ENCODE measurements around the gene ASCC3. TPM values are rescaled to one million over a fixed set of nuclear protein-coding genes. Genes with fewer than 3 reads are reported as not detected.

The ASCC3 gene
- polyA plus RNA-seq, 2 of the 4 experiments (the other 2 are of a cell fraction), result 17.4 to 35.3 TPM

DNA sequence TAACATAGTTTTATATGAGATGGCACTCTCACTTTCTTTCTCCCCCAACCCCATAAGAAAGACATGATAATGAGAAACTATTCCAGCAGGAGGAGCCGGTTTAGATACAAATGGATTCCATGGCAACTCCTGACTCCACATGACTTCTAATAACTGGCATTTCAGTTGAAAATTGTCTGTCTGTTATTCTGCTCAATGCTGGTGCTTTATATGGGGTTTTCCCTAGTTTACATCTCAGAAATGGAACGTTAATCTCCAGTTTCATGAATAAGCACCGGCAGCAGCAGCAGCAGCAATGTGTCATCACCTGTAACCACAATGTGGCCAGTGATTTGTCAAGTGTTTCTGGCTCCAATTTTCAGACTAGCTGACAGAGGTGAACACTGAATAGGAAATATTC is 408.5 kb downstream of the ASCC3 start:
- Histone ChIP-seq H3K4me3 (no peak overlapping the region), H3K4me2 (peak overlapping the region; percentile 34; the same call in 2 of the 3 replicates), H3K4me1 (peaks cover 11% of the 10 kb centered on the region; the same call in 1 of the 3 replicates), H3K27ac (no peak overlapping the region), H3K9me3 (no peaks in the 10 kb centered on the region)
- POLR2A ChIA-PET, result no interaction called here
- no peak for TF ChIP-seq JUN (IDR thresholded peaks at IDR 0.05)
- TF ChIP-seq FOSB (CRISPR knock-in tag; IDR thresholded peaks at IDR 0.05), result no peak
- TF ChIP-seq, protein P1, sequence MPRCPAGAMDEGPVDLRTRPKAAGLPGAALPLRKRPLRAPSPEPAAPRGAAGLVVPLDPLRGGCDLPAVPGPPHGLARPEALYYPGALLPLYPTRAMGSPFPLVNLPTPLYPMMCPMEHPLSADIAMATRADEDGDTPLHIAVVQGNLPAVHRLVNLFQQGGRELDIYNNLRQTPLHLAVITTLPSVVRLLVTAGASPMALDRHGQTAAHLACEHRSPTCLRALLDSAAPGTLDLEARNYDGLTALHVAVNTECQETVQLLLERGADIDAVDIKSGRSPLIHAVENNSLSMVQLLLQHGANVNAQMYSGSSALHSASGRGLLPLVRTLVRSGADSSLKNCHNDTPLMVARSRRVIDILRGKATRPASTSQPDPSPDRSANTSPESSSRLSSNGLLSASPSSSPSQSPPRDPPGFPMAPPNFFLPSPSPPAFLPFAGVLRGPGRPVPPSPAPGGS (IDR thresholded peaks at IDR 0.05), result no peak
- TF ChIP-seq, protein P2, sequence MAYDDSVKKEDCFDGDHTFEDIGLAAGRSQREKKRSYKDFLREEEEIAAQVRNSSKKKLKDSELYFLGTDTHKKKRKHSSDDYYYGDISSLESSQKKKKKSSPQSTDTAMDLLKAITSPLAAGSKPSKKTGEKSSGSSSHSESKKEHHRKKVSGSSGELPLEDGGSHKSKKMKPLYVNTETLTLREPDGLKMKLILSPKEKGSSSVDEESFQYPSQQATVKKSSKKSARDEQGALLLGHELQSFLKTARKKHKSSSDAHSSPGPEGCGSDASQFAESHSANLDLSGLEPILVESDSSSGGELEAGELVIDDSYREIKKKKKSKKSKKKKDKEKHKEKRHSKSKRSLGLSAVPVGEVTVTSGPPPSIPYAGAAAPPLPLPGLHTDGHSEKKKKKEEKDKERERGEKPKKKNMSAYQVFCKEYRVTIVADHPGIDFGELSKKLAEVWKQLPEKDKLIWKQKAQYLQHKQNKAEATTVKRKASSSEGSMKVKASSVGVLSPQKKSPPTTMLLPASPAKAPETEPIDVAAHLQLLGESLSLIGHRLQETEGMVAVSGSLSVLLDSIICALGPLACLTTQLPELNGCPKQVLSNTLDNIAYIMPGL (CRISPR knock-in tag; IDR thresholded peaks at IDR 0.05; ENCODE audit: borderline replicate concordance), result no peak
- TF ChIP-seq CBX2 (IDR thresholded peaks at IDR 0.05; ENCODE audit: borderline replicate concordance, low read depth), result no peak
- TF ChIP-seq, protein P3, sequence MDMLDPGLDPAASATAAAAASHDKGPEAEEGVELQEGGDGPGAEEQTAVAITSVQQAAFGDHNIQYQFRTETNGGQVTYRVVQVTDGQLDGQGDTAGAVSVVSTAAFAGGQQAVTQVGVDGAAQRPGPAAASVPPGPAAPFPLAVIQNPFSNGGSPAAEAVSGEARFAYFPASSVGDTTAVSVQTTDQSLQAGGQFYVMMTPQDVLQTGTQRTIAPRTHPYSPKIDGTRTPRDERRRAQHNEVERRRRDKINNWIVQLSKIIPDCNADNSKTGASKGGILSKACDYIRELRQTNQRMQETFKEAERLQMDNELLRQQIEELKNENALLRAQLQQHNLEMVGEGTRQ (IDR thresholded peaks at IDR 0.05), result no peak
- TF ChIP-seq, protein P4, sequence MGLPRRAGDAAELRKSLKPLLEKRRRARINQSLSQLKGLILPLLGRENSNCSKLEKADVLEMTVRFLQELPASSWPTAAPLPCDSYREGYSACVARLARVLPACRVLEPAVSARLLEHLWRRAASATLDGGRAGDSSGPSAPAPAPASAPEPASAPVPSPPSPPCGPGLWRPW (IDR thresholded peaks at IDR 0.05), result no peak
- no peak for TF ChIP-seq CHD2 (IDR thresholded peaks at IDR 0.05; ENCODE audit: low read length, partially characterized antibody)
- TF ChIP-seq MAZ (IDR thresholded peaks at IDR 0.05; ENCODE audit: borderline replicate concordance, low read depth, low read length), result no peak
- no peak for TF ChIP-seq NR3C1 (IDR thresholded peaks at IDR 0.05)
- CTCF ChIA-PET, result interaction anchor here (0.7 to 1.3 kb wide), 3 partner anchors 297 to 366 kb away, joined by 3 read pairs; no protein-coding TSS in a partner anchor
- 23% methylated on average over 3 of the region's 3 CpGs for WGBS (ENCODE audit: missing lambda C conversion rate)
- DNase-seq (ENCODE audit: low read depth in 1 of 2, low spot score in 1 of 2) (peak in 1 of 2 experiments; percentile 3), FAIRE-seq (no peak), ATAC-seq (0 out of 6 replicates have a peak, but pooled peaks of 1 of the 2 experiments have one; percentile 56)

DNA sequence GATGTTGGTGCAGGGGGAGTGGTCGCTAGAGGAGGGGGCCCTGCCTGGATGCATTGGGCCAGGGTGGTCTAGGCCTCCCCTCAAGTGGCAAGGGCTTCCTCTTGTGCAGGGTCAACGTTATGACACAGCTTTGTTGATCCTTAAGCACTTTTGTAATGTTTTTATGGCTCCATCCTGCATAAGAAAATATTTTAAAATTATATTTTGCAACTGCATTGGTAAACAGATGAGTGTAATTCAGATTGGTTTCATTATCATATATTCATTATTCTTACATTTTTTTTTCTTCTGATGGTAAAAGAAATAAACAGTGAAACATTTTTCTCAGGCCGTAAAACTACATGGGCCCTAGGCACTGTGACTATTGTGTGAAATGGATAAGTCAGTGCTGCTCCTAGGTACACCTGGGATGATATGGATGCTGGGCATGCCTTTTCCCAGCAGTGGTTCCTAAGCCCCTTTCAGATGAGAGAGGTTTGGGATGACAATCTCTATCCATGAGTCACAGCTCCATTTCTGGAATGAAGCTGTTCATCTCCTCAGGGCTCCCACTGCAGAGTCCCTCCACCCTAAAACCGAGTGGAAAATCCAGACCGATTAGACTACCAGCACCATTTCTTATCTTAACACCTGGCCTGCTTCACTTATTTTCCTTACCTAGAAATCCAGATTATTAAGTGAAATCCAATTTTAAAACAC is 410.6 kb downstream of the ASCC3 start:
- no peak for ATAC-seq
- CTCF ChIA-PET, result interaction anchor here (2.6 kb wide), 1 partner anchor 10 kb away, joined by 10 read pairs; no protein-coding TSS in a partner anchor
- Histone ChIP-seq H3K27ac (no peak overlapping the region), H3K4me3 (no peak overlapping the region), H3K4me1 (0 out of 3 replicates have a peak, but pooled peaks cover 4% of the 10 kb centered on the region), H3K9me3 (no peaks in the 10 kb centered on the region), H3K4me2 (no peak overlapping the region)
- POLR2A ChIA-PET, result no interaction called here
- no peak for FAIRE-seq
- WGBS (ENCODE audit: missing lambda C conversion rate), result 82% methylated on average over 4 of the region's 5 CpGs
- DNase-seq (ENCODE audit: low read depth in 1 of 2, low spot score in 1 of 2), result no peak
- TF ChIP-seq, protein P5, sequence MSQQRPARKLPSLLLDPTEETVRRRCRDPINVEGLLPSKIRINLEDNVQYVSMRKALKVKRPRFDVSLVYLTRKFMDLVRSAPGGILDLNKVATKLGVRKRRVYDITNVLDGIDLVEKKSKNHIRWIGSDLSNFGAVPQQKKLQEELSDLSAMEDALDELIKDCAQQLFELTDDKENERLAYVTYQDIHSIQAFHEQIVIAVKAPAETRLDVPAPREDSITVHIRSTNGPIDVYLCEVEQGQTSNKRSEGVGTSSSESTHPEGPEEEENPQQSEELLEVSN (IDR thresholded peaks at IDR 0.05; ENCODE audit: borderline replicate concordance, low read depth), result no peak
- no peak for TF ChIP-seq RFX5 (IDR thresholded peaks at IDR 0.05)

DNA sequence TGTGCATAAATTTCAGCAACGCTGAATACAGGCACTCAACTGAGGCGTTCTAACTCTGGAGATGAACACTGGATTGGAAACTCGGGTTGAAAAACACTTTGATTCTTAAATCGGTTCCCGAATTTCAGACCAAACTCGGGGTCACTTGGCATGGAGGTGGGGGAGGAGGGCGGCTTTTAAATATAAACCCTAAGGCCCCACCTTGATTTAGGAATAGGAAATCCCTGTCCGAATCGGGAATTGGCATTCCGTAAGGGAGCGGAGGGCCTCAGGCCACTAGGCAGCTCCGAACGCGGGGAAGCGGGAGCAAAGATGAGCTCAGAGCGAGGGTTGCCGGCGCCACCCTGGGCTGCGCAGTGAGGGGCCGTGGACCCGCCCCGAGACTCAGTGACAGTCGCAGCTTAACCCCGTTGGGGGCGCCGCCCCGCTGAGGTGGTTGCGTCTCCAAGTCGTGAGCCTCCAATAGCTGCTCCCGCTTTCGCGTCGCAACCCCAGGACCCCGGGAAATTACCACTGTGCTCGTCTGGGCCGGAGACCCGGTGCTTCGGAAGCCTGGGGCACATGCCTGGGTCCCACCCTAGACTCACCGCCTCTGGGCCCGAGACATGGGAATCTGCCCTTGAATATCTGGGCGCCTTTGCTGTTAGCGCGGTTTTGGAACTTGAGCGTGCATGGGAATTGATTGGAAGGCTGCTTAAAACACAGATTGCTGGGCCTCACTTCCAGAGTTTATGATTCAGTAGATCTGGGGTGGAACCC is 411.8 kb downstream of the ASCC3 start:
- Histone ChIP-seq H3K4me1 (0 out of 3 replicates have a peak, but pooled peaks cover 4% of the 10 kb centered on the region), H3K9me3 (no peaks in the 10 kb centered on the region), H3K4me3 (no peak overlapping the region), H3K27ac (no peak overlapping the region), H3K4me2 (no peak overlapping the region)
- FAIRE-seq (no peak), DNase-seq (ENCODE audit: low read depth in 1 of 2, low spot score in 1 of 2) (no peak), ATAC-seq (no peak)
- WGBS (ENCODE audit: missing lambda C conversion rate), result 90% methylated on average over 28 of the region's 44 CpGs
- CTCF ChIA-PET, result interaction anchor here (1.1 kb wide), 1 partner anchor 10 kb away, joined by 3 read pairs; no protein-coding TSS in a partner anchor
- POLR2A ChIA-PET, result no interaction called here
- TF ChIP-seq MAZ (IDR thresholded peaks at IDR 0.05; ENCODE audit: borderline replicate concordance, low read depth, low read length), result no peak
- TF ChIP-seq, protein P6, sequence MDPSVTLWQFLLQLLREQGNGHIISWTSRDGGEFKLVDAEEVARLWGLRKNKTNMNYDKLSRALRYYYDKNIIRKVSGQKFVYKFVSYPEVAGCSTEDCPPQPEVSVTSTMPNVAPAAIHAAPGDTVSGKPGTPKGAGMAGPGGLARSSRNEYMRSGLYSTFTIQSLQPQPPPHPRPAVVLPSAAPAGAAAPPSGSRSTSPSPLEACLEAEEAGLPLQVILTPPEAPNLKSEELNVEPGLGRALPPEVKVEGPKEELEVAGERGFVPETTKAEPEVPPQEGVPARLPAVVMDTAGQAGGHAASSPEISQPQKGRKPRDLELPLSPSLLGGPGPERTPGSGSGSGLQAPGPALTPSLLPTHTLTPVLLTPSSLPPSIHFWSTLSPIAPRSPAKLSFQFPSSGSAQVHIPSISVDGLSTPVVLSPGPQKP (IDR thresholded peaks at IDR 0.05; ENCODE audit: low read depth, low read length), result no peak
- no peak for TF ChIP-seq HOXA7 (CRISPR knock-in tag; IDR thresholded peaks at IDR 0.05)
- no peak for TF ChIP-seq RAD21 (conservative IDR thresholded peaks at IDR 0.05 in 1 of 2, IDR thresholded peaks at IDR 0.05 in 1 of 2)
- no peak for TF ChIP-seq SMC3 (IDR thresholded peaks at IDR 0.05)
- TF ChIP-seq, protein P1 (IDR thresholded peaks at IDR 0.05), result no peak
- TF ChIP-seq RARB (CRISPR knock-in tag; IDR thresholded peaks at IDR 0.05), result no peak
- TF ChIP-seq, protein P2 (CRISPR knock-in tag; IDR thresholded peaks at IDR 0.05; ENCODE audit: borderline replicate concordance), result no peak
- no peak for TF ChIP-seq MAFK (IDR thresholded peaks at IDR 0.05; ENCODE audit: partially characterized antibody)
- TF ChIP-seq, protein P4 (IDR thresholded peaks at IDR 0.05), result no peak
